GM12892 (cell line): ENCODE measurements around the gene DSTYK.

Source experiments
- POLR2A ChIP-seq: IDR thresholded peaks from 2 replicates; pipeline ENCODE4 v1.6.1; 2011; ENCODE audit warnings: low read depth, low read length, control low read depth
- TAF1 ChIP-seq: IDR thresholded peaks from 2 replicates; pipeline ENCODE4 v1.6.1; 2011; ENCODE audit warnings: low read depth, mild to moderate bottlenecking, control low read depth, low read length, borderline replicate concordance

GRCh38 chr1:205232127-205232820, 20.8 kb upstream of the DSTYK start:
- no peak for TF ChIP-seq TAF1
- TF ChIP-seq POLR2A = no peak
